ENCODE data around the gene LYSET.
"Not testable (repeated sequence)": the region's sequence is repeated elsewhere in the genome, so short reads cannot be mapped to it uniquely, and the experiment has no call there.

The LYSET gene

GRCh38 chr14:93230539-93230938 lies 45.4 kb downstream of the LYSET start:
- DNase-seq, result no peak

GRCh38 chr14:93231129-93231979 lies 46.2 kb downstream of the LYSET start:
- DNase-seq, result peak in 1 of 2 experiments; percentile 27

GRCh38 chr14:93232159-93232558 lies 47.0 kb downstream of the LYSET start:
- DNase-seq, result no peak

GRCh38 chr14:93233078-93233477 lies 48.0 kb downstream of the LYSET start:
- DNase-seq, result not testable (repeated sequence)

DNA sequence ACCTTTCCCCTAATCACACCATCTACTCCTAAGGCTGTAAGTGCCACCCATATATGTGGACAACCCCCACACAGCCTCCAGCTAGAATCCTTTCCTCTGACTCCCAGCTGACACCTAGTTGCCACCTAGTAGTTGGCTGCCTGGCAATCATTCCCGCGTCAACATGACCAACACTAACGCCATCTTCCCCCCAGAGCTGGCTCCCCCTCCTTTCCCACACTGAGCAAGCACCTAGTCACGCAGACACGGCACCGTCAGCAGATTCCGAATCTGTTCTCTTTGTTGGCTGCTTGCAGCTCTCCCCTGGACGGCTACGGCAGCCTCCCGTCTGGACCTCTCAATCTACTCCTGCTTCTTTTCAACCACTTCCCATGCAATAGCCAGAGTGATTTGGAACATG lies 49.7 kb downstream of the LYSET start:
- no peak for DNase-seq
